Measurements from ENCODE around the gene C14orf132.

The C14orf132 gene

DNA sequence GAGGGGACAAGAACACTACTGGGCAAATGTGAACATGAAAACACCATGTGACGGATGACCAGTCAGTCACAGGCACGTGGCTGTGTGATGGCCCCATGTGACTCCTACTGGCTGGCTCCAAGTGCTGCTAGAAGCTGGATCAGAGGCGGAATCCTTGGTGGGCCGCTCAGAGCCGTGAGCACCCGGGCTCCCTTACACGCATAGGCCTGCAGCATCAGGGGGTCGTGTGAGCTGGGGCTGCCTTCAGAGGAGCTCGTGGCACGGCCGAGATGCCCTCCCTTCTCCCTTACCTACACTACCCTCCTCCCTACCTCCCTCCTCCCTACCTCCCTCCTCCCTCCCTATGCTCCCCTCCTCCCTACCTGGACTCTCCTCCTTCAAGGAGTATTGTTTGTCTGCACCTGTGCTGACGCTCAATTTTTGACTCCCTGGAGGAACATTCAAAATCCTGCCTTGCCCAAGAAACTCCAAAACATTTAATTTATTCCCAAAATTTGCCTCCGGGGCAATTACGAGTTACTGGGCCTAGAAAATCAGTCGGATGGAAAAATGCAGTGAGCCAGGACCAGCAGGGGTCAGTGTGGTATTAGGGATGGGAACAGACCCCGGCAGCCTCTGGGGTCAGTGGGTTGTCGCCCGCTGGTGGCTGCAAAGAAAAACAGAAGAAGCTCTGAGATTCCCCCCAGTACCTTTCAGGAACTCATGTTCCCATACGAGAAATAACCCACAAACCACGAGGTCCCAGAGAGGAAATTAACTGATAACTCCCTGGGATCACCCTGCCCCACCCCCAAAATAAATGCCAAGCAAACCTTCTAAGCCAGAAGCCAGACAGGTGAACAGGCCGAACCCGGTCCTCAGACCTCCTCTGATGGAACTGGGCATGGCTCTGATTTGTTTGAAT lies 61.3 kb downstream of the C14orf132 start:
- DNase-seq, result peak; percentile 33

DNA sequence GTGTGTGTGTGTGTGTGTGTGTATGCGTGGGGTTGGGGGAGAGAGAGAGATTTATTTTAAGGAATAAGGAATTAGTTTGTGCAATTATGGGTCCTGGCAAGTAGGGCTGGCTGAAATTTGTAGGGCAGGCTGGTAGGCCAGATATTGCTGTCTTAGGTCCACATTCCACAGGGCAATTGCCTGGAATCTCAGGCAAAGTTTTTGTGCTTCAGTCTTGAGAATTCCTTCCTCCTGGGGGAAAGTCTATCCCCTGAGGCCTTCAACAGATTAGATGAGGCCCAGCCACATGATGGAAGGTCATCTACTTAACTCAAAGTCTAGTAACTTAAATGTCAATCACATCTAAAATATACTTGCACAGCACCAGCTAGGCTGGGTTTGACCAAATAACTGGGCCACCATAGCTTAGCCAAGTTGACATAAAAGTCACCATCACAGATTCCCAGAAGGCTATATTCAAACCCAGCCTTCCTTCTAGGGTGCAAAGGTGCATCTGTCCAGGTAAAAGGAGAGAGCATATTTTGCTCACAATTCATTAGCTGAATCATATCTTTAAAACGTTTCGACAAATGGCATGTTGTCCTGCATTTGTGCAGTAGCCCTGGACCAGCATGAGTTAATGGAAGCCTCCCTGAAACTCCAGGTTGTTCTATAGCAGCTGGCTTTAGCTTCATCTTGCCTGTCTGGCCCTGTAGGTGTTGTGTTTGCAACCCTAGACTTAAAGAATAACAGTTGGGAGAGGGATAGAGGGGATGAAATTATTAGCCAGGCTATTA lies 63.1 kb downstream of the C14orf132 start:
- DNase-seq, result peak; percentile 54

DNA sequence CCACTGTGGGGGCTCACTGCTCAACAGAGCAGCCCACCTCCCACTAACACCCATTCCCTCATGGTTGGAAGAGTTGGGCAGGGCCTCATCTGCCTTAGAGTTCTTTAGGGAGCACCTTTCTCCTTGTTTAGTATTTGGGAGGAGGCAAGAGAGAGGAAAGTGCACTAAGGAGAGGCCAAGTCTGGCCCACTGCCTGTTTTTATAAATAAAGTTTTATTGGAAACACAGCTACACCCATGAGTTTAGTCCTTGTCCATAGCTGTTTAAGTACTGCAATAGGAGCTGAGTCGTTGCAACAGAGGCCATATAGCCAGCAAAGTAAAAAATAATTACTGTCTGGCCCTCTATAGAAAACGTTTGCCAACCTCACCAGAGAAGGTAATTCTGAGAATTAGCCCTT lies 63.9 kb downstream of the C14orf132 start:
- no peak for DNase-seq

DNA sequence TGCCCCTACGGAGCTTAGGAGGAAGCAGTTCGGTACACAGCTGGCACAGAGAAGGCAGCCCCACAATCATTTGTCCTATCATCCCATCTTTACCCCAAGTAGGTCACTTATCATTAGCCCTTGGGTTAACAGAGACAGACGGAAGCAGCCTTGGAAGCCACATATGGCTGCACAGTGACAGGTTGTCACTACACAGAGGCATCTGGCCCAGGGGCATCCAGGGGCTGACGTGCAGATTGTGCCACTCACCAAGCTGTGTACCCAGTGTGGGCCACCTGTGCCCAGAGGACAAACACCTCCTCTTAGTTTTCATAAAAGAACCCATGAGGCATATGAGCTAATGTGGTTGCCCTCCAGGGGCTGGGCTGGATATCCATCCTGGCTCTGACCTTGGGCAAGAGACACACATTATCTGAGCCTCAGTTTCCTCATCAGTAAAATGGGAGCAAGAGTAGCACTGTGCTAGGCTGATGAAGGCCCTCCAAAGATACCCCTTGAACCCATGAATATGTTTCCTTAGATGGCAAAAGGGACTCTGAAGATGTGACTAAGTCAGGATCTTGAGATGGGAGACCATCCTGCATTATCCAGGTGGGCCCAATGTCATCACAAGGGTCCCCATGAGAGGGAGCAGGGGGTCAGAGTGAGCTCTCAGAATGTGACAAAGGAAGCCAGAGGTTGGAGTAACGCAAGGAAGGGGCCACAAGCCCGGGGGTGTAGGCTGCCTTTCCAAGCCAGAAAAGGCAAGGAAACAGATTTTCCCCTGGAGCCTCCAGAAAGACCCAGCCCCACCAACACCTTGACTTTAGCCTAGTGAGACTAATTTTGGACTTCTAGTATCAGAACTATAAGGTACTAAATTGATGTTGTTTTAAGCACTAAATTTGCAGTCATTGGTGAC lies 64.6 kb downstream of the C14orf132 start:
- DNase-seq, result no peak

DNA sequence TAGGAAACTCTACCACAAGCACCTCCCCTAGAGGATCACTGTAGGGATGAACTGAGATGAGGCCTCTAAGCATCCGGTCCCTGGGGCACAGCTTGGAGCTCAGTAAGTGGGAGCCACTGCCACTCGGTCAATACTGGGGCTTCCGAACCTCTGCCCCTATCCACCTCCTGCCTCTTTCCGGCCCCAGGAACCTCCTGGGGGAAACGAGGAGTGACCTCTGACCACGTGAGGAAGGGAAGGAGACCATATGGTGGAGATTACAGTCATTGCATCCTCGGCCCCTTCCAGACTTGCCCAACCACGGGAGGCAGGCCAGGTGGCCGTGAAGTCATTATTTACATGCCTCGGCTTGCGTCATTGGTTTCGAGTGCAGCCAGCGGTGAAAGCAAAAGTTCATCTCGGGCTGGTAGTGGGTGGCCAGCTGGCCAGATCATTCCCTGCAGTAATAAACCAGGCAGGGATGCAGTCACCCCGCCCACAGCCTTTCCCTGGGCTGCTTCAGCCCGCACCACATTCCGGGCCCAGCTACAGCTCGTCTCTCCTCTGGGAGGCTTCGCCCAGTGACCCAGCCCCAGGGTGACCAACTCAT lies 65.4 kb downstream of the C14orf132 start:
- peak; percentile 61 for DNase-seq

DNA sequence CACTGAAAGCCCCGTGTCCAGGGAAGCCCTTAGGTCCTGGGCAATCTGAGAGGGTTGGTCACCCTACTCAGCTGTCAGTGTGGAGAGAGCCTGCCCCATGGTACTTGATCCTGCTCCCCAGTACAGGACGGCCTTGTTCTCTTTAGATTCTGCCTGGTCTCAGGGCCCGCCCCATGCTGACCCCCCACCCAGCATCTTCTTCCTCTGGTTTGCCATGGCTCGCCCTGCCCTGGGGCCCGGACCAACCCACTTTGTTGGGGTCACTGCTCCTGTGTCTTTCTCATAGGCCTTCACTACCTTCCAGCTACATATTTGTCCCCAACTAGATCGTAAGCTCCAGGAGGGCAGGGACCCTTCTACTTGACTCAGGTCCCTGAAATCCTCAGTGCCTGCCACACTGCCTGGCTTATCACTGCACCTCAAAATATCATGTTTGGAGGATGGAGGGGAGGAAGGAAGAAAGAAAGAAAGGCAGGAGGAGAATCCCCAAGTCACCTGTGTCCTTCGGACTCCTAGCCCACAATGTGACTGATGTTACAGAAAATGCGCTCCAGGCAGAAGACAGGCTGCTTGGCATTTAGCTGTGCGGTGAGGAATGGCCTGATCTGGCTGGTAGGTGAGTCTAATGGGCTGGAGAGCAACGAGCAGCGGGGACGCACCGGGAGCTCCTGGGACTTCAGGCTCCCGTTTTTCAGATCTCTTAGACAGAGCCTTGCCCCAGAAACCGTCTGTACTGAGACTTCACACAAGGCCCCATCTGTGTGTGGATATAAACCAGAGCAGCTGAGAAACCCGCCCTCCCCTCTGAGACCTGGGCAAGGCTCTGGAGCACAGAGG lies 66.1 kb downstream of the C14orf132 start:
- DNase-seq, result no peak

DNA sequence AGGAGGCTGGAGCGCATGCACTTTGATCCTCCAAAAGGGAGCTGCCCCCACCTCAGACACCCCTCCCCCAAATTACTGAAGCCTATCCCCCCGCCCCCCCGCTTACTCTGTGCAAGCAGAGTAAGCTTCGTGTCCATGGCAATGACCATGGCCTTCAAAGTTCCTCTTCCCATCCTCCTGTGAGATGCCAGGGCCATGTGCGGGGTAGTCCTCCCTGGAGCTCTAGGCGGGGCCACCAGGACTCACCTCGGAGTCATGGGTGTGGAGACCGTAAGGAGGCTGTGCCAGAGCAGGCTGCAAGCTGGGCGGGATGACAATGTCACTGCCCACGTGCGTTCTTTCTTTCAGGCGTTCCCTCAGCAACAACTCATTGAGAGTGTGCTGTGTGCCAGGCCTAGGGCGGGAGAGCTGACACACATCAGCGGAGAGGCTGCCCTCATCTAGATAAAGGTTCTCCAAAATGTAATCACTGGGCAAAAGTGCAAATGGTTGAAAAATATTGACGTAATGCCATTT lies 66.8 kb downstream of the C14orf132 start:
- no peak for DNase-seq

DNA sequence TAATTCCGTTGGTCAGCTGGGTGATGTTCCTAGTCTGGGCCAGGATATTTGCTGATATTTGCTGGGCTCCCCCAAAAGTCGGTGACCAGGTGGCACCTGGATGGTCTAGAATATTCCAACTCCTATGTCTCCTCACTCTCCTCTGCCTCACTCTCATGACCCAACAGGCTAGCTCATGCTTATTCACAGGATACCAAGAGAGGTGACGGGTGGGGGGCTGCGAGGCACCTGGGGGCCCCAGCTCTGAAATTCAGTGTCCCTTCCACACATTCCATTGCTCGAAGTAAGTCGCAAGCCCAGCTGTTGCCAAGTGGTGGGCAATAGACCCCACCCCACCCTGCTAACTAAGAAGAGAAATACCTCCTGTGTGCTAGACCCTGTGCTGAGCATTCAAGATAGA lies 67.7 kb downstream of the C14orf132 start:
- no peak for DNase-seq

DNA sequence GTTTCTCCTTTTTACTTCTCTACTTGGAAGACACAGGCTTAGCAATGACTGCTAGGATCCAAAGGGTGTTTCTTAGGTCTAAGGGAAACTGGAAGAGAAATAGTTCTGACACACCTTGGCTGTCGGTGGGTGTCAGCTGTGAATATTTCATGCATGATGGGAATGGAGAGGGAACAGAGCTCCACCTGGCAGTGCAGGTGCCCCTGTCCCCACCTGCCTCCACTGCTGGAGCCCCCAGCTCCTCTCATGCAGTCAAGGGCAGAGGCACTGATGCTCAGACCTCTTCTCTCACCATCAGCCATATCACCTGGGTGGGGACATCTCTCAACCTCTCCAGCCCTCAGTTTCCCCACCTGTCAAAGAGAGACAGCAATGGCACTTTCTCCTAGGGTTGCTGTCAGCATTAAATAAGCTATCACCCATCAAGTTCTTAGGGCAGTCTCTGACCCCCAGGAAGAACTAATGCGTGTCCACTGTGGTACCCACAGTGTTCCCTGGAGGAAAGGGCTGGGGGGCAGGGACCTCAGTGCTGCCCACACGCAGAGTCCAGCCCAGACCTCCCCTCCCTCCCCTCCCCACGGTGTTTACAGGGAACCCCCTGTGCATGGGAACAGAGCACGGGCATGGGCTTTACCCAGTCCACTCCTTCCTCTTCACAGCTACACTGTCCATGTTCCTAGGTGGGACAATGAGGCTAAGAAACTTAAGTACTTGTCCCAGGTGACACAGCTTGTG lies 69.1 kb downstream of the C14orf132 start:
- no peak for DNase-seq

DNA sequence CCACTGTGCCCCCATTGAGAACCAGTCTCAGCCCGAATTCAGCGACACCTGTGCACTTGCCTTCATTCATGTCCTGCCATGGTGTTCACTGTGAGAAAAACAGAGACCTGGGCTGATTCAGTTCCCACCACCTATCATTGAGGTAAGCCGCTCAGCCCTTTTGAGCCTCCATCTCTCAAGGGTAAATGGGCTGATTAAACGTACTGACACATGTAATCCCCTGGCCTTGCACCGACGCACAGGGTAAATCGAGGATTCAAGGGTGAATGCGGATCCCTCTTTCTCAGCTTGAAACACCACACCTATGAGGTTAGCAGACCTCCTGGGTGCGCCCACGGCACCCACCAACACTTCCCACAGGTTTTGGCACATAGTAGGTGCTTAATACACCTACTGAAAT lies 69.7 kb downstream of the C14orf132 start:
- DNase-seq, result no peak

DNA sequence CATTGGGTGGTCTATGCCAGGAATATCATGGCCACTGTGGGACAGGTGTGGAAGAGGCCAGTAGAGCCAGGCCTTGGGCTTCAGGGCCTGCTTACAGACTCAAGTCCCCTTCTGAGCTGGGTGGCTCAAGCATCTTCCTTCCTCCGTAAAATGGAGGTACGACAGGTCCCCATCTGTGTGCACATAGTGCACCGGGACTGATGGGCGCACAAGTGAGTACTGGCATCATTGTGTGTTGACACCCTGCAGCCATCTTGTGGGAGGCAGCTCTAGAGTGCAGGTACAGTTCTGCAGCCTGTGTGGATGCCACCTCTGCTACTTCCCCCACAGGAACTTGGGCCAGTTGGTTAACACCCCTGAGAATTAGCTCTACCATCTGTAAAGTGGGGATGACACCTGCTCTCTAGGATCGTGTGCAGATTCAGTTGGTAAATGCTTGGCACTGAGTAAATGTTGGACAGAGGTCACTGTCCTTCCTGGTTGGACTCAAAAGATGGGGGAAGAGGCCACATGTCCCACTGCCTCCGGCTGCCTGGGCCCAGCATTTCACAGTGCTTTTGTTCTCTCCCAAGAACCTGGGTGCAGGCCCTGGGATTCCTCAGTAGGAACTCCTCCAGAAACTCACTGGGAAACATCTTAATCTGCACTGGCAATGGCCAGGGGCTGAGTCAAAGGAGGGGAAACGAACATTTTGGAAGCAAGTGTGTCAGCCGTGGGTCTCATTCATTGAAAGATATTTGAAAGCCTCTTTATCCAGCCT lies 70.6 kb downstream of the C14orf132 start:
- no peak for DNase-seq

DNA sequence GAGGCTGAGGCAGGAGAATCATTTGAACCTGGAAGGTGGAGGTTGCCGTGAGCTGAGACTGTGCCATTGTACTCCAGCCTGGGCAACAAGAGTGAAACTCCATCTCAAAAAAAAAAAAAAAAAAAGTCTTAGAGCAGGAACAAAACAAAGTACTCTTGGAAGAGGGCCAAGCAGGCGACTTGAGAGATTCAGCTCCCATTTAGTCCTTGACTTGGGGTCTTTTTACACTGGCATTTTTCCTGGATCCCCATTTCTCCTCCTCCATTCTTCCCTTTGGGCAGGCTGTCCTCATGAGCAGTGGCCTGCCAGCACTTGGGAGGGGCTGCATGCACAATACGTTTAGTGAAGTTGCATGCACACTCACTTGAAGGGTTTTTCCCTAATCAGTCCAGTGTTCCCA lies 72.9 kb downstream of the C14orf132 start:
- no peak for DNase-seq

DNA sequence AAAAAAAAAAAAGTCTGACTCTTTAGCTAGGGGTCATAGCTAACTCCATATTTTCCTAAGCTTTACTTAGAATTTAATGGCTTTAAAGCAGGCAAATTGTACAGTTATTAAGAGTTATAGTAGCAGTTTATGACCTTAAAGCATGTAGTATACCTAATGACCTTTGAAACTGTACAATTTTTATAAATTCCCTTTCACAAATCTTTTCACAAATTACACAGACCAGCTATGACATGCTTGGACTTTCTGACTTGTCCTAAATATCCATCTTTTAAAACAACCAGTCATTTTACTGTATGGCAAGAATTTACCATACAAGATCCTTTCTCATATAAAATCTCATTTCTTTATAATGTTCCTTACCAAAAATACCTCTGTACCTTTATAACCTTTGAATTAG lies 74.8 kb downstream of the C14orf132 start:
- DNase-seq, result no peak

DNA sequence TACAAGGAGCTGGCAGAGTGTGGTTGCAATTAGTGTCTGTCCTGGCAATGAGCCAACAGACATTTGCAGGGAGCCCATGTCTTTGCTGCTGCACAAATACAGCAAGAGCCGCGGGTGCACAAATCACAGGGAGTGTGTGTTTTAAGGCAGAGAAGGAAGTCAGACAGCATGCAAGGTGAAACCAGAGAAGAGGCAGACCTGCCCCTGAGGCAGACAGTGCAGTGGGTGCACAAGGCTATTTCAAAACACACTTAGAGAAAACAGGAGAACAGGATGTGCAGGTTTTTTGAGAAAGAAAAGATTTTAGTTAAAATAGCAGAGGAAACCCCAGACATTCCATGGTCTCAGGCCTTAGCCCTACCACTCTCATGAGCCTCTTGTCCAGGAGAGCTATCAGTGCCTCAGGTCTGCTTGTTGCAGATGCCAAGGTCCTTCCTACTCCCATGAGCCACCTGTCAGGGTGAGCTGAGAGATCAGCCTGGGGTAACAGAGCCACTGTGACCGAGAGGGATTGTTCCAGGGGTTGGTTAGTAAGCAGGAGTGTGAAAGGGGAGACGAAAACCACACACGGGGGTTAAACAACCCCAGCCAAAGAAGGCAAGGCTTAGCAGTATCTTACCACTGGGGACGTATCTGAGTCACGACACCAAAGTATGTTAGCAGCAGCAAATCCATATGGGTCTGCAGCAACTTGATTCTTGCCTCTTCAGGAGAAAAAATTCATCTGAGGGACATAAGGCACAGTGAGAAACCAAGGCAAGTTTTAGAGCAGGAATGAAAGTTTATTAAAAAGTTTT lies 78.1 kb downstream of the C14orf132 start:
- DNase-seq, result no peak

DNA sequence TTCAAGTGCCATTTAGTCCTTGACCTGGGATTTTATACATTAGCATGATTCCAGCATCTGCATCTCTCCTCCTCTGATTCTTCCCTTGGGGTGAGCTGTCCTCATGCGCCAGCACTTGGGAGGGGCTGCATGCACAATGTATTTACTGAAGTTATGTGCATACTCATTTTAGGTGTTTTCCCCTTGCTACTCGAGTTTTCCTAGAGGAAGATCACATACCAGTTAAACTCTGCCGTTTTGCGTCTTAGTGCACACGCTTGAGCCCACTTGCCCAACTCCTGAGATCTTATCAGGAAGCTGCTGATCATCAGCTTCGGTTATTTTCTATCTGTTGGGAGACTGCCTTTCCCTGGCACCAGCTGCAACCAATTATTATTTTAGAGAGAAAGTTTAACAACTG lies 78.8 kb downstream of the C14orf132 start:
- no peak for DNase-seq

DNA sequence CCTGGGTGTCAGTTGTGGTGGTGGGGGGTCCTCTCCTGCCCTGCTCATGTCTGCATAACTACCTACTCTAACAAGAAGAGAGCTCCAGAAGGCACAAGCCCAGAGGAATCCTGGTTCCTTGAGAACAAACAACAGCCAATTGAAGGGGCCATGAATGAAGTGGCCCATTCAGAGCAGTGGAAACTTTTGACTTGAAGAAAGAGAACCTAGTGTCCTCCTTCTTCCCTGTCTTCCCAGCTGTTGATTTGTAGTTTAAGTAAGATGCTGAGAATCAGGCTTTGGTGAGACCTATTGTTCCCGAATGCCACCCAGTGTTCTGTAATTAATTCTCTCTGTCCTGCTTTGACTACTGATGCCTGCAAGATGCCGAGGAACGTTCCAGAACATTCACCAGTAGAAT lies 79.2 kb downstream of the C14orf132 start:
- no peak for DNase-seq

DNA sequence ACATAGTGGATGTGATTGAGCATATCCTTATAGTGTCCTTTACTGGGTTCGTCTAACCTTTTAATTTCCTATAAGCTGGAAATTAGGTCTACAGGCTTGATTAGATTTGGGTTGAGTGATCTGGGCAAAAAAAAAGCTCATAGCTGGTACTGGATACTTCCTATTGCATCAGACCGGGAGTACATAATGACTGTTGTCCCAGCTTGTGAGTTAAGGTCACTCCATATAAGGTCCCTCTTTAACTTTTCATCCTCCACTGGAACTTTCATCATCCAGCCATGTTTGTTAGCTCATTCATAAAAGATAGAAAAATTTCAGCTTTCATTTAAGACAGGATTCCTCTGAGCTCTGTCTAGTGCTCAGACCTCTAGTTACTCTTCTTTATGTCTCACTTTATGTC lies 80.8 kb downstream of the C14orf132 start:
- DNase-seq, result no peak

DNA sequence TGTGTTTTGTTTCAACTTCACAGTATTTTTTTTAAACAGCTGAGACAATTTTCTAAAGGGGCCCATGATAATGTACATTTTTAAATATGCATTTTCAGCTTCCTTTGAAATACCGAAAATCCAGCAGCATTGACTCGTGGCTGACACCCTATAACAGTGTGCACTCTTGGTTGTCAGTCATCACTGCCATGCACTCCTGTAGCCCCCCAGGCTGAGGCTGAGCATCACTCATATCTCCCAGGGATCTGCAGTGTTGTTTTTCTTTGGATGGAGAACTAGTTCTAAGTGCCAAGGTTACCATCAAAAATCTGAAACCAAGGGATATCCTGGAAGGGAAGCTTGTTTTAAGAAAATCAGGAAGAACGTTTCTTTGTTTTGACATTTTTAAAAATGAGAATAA lies 81.2 kb downstream of the C14orf132 start:
- no peak for DNase-seq

DNA sequence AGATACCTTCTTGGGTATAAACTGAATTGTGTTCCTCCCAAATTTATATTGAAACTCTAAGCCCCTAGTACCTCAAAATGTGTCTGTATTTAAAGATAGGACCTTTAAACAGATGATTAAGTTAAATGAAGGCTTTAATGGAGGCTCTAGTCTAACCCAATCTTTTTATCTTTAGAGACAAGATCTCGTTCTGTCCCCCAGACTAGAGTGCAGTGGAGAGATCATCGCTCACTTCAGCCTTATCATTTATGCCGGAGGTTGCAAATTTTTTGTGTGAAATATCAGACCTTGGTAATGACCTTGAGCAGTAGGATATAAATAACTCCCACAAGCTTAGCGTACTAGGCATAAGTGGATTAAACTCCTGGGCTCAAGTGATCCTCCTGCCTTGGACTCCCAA lies 81.8 kb downstream of the C14orf132 start:
- DNase-seq, result no peak

Measured in NCI-H226 (cell line).